Omental fat pad (tissue), 4 donors: ENCODE results near the gene HOMER2. TPM values are rescaled to one million over a fixed set of nuclear protein-coding genes. Genes with fewer than 3 reads are reported as not detected.

Source experiments
- ATAC-seq: fragments of 150-250 bp; one replicate; pipeline ENCODE4 v1.9.1; 2016; ENCODE audit warnings: mild to moderate bottlenecking, moderate library complexity; ENCODE audit not compliant: low FRiP score
- DNase-seq: peaks from one replicate; pipeline ENCODE4 v3.0.0-alpha.2; 2019; ENCODE audit warnings: low spot score
- total RNA-seq, 4 donors: library from RNA; depleted of rRNA; stranded (reverse); fragments of >200 nt; gene quantifications; one replicate each; pipeline ENCODE4 v1.1.0, GENCODE V29; 2016
- TF ChIP-seq, protein P1 (sequence below), 3 donors: fragments of 450-650 bp; IDR thresholded peaks; one replicate each; pipeline ENCODE4 v1.5.1; 2016 to 2017; ENCODE audit warnings: antibody characterized with exemption in 3 of 3, mild to moderate bottlenecking in 3 of 3, moderate library complexity in 2 of 3

The HOMER2 gene
- total RNA-seq, 4 donors from 2014 or later: 4.0 to 7.1 (median 4.7) TPM

DNA sequence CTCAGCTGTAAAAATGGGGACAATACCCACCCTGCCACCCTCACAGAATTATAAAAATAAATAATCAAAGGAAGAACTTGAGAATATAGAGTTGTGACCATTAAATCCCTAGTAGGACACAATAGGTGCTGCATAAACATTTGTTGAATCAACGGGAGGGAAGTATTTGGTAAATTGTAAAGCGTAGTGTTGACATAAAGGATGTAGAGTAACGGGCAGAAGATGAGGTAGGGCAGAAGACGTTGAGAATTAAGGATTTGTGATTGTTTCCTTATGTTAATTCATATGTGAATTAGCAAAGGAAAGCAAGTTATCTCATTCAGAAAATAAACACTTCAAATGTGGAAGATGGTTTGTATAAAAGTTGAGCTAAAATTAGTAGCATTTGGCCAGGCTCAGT is 40.6 kb upstream of the HOMER2 start:
- TF ChIP-seq, protein P1, sequence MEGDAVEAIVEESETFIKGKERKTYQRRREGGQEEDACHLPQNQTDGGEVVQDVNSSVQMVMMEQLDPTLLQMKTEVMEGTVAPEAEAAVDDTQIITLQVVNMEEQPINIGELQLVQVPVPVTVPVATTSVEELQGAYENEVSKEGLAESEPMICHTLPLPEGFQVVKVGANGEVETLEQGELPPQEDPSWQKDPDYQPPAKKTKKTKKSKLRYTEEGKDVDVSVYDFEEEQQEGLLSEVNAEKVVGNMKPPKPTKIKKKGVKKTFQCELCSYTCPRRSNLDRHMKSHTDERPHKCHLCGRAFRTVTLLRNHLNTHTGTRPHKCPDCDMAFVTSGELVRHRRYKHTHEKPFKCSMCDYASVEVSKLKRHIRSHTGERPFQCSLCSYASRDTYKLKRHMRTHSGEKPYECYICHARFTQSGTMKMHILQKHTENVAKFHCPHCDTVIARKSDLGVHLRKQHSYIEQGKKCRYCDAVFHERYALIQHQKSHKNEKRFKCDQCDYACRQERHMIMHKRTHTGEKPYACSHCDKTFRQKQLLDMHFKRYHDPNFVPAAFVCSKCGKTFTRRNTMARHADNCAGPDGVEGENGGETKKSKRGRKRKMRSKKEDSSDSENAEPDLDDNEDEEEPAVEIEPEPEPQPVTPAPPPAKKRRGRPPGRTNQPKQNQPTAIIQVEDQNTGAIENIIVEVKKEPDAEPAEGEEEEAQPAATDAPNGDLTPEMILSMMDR (IDR thresholded peaks at IDR 0.05): no peak
- DNase-seq: no peak
- no peak for ATAC-seq

- ATAC-seq (no peak), DNase-seq (no peak)
- TF ChIP-seq, protein P1 (IDR thresholded peaks at IDR 0.05): no peak
Observed at GRCh38 chr15:82992436-82992998, 40.0 kb upstream of the HOMER2 start.

DNA sequence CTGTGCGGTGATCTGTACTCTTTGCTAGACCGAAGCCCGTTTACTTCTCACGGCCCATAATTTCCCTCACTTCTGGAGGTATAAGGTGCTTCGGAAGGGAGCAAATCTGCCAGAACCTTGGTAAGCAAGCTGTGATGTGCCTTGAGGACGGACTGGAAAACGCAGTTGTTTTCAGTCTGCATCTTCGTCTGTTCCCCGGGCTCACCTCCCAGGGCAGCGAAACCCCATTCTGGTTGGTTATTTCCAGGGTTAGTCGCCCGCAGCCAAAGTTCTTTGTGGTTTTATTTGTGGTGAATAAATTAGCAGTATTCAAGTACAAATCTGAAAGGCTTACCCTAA is 33.9 kb upstream of the HOMER2 start:
- TF ChIP-seq, protein P1 (IDR thresholded peaks at IDR 0.05): no peak
- DNase-seq (no peak), ATAC-seq (peak; percentile 73)

DNA sequence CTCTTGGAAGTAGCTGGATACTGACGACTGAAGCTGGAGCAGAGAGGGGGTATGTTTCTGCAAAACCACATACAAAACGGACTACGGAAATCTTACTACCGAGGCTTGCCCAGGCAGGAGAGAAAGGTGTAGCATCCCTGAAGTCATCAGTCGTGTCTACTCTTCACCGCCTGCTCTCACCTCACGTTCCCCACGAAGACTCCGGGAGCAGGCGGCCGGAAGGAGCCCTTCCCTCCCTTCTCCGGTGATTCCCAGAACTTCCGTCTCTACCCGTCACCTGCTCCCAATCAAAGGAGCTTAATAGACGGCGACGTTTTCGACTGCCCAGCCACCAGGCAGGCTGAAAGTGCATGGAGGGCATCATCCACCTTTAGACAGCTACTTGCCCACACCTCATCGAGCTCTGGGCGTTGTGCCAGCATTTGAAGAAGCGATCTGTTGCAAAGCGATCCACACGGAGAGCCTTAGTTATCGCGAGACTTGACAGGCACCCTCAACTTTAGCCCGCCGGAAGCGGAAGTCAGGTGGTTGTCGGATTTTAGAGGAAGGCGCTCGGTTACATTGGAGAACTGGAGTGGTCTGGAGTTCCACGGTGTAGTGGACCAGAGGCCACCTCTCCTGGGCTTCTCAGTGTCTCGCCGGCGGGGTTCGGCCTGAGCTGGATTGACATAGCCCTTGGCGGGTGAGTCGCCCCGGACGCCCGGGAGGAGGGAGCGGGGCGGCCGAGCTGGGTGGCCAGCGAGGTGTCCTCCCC is 33.3 kb upstream of the HOMER2 start, which contains the start of gene RAMAC:
RAMAC (plus strand) TSS at position 523 of the 754 bp plus-strand sequence. CDS start 2,809 bp downstream, outside the sequence.
- peak; percentile 96 for DNase-seq
- TF ChIP-seq, protein P1 (IDR thresholded peaks at IDR 0.05): no peak
- ATAC-seq: peak; percentile 88

DNA sequence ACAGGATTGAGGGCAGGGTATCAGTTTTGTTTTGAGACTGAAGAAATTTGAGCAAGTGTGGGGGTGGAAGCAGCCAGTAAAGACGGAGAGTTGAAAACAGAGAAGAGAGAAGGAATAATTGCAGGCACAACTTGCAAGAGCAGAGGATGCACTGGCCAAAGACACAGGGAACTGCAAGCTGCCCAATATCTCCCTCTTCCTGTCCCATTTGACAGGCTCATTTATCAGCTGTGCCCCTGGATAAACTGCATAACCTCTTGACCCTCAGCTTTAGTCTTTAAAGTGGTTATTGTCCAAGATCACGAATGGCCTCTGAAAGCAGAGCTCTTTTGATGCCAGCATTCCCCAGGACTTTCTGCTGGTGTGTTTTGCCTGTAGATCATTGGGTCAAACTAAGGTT is 28.5 kb upstream of the HOMER2 start:
- ATAC-seq (no peak), DNase-seq (no peak)
- TF ChIP-seq, protein P1 (IDR thresholded peaks at IDR 0.05): no peak

- TF ChIP-seq, protein P1 (IDR thresholded peaks at IDR 0.05): no peak
- no peak for ATAC-seq
- no peak for DNase-seq
Observed at GRCh38 chr15:82979726-82980125, 27.2 kb upstream of the HOMER2 start.

DNA sequence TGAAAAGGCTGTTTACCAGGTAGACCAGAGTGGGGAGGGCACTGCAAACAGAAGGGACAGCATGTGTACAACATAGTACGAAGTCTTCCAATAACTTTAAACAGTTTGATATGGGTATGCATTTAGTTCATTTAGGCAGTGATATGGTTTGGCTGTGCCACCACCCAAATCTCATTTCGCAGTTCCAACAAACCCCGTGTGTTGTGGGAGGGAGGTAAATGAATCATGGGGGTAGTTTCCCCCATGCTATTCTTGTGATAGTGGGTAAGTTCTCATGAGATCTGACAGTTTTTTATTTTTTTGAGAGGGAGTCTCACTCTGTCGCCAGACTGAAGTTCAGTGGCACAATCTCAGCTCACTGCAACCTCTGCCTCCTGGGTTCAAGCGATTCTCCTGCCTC is 25.9 kb upstream of the HOMER2 start:
- DNase-seq (no peak), ATAC-seq (no peak)
- TF ChIP-seq, protein P1 (IDR thresholded peaks at IDR 0.05): no peak
